OCI-M2 (cell line): ENCODE measurements around the gene PHF1.
A peak's percentile ranks its signal among the peaks of the same experiment; 100 is the strongest.

Experiments used
- DNase-seq: peaks from one replicate; lab custom pipeline; 2025; ENCODE audit not compliant: unreplicated experiment; lab: John Stamatoyannopoulos, UW

Gene PHF1

DNA sequence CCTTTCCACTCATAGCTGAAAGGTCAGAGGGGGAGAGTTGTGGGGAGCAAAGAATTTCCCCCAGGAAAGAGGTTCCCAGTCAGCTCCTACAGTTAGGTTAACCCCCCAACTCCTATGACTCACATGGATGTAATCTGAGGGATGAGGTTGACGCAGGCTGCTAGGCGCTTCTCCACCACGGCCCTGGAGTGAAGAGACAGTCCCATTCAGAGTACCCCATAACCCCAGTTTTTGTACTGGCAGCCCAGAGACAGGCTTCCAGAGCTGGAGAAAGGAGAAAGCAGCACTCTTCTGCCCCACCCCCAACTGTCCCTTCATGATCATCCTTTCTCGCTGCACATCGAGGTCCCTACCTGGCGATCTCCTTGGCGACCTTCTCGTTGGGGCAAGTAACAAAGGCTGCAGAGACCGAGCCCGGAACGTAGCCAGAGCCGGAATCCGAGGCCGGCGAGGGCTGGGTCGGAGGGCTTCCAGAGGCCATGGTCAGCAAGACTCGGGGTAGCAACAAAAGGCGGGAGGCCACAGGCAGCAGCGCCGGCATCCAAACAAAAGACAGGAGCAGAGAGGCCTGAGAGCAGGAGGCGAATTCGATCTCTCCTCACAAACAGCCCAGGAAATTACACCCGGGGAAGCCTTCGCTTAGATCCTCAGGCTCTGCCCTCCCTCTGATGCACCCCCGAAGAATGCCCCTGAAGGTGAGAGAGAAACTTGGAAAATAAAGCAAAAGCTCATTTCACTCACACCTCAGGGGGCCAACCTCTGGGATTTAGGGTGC lies 6.5 kb downstream of the PHF1 start:
- no peak for DNase-seq

DNA sequence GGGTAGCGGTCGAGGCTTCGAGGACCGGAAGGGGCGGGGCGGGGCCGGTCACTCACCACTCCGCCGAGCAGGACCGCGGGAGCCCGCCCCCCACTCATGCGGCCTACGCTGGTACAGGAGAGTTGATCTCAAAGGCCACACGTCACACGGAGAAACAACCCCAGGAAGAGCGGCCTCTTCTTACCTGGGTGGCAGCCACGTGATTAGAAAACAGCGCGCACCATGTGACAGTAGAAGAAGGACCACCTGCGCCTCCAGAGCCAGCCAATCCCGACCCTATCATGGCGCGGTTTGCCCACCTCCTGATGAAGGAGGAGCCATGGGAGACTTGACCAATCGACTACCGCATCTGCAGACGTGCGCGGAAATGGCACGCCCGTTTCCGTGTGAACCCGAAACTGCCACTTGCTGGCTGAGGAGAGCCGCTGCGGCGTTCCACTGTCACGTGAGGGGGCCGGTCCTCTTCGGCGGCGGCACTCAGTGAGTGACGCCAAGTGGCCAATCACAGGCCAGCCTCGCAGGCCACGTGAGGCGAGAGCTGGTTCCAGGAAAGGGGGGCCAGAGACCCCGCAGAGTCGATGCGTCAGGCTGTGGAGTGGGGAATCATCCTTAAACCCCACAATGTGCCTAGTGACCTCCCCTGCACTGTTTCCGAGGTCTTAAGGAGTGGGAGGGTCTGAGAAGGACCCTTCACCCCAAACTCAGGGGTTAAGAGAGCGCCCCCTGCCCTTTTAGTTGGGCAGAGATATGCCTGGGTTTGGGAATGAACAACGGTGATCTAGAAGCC lies 7.3 kb downstream of the PHF1 start, which contains the start of gene CUTA:
TSS of gene CUTA (minus strand) at position 205 of the 787 bp plus-strand sequence. CDS start at position 98, 107 bp downstream.
- peak; percentile 94 for DNase-seq

DNA sequence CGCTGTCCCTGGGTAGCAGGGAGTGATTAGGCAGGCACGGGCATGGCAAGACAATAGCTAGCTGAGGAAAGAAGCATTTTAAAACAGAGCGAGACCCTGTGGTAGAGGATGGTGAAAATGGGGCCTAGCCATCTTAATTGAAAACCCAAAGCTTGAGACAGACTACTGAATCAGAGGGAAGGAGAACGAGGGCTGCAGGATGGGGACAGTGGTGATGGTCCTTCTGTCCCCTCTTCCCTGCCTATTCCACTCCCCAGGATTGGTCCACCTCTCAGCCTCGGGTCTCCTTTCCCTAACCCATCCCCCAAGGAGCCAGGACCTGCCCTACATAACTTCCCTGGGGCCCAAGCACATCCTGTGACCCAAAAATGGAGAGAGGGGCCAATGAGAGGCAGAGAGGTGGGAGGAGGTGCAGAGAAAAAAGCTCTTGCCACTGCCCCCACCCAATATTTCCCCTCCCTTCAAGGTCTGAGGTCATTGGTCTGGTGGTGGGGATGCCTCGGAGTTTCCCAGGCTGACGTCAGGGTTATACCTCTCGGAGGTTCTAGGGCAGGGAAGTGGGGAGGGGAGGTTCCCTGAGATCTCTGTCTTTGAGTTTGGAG lies 8.0 kb downstream of the PHF1 start:
- DNase-seq = no peak

DNA sequence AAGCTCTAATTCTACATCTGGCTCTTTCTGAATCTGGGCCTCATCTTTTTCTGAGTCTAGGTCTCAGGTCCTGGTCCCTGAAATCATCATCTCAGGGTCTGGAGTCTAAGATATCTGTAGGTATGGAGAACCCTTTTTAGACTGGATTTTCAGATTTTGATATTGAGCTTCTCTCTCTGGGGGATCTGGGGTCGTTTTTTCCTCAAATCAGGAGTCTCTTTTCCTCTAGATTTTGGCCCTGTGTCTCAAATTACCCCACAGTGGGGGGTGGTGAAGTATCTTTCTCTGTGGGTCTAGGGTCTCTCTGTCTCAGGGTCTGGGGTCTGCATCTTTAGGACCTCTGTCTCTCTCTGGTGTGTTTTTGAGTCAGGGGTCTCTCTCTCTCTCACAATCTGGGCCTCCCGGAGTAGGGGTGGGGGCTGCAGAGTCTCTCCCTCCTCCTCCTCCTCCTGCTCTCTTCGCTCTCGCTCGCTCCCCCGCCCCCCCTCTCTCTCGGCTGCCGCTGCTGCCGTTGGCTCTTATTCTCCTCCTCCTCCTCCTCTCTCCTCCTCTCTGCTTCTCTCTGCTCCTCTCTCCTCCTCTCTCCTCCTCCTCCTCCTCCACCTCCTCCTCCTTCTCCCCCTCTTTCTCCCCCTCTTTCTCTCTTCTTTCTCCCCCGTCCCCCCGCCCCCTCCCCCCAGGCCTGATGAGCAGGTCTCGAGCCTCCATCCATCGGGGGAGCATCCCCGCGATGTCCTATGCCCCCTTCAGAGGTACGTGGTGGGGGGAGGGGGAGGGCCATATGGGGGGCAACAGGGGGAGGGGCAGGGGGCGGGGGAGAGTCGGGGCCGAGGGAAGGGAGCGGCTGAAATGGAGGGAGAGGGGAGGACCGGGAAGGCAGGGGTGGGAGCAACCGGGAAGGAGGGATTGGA lies 9.0 kb downstream of the PHF1 start, which contains the start of gene SYNGAP1:
TSS of gene SYNGAP1 (plus strand) at position 486 of the 911 bp plus-strand sequence. CDS start at position 686, 200 bp downstream.
- no peak for DNase-seq

DNA sequence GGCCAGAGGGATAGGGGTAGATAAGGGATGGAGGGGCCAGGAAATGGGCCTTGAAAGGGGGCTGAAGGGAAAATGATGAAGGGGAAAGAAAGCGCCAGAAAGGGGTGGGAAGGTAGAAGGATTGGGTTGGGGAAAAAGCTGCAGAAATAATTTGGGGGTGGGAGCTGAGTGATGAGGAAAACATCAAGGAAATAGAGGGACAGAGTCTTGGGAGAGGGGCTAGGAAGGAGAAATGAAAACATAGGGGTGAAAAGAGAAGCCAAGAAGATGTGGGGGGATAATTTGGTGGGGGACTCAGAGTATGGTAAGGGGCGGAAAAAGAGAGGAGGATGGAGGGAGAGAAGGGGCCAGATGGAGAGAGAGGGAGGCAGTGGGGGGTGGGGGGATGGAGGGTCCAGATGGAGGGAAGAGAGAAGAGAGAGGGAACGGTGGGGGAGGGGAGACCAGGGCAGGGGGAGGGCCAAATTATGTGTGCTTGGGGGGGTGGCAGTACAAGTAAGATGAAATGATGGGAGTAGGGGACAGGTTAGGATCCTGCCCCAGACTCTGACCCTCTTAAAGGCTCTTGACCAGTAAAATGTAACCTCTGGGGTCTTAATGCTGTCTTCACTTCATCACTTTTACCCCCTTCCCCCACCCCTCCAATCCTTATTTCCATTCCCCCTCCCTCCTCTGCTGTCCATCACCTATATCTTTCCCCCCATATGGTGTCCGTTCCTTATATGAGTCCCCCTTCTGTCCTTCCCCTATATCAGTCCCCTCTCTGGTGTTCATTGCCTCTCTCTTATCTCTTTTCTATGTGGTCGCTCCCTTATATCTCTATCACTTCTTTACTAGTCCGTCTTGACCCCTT lies 9.9 kb downstream of the PHF1 start:
- no peak for DNase-seq

DNA sequence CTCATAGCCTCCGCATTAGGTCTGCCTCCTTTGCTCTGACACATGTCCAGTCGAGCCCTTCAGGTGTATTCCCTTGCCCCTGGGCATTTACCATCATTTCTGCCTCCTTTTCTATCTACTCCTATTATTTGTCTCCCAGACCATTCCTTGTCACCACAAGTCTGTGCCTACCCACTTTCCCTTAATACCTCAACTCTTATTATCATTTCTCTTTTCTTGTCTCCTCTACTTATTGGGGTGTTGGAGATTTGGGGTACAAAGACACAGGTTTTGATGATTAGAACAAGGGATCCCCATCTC lies 10.5 kb downstream of the PHF1 start:
- DNase-seq = no peak

DNA sequence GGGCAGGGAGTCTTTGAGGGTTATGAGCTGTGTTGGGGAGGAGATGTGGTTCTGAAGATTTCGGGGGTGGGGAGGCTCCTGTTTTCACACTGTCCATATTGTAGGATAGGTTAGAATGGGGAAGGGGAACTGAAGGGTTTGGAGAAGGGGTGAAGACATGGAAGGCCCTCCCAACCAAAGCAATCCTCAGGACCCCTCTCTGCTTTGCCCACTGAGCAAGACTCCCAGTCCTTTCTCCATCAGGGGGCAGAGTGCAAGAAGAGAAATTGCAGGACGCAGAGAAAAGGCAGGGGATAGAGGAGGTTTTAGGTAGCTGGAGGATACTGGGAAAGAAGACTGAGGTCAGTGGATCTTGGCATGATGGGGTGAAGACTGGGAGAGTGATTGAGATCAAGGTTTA lies 13.0 kb downstream of the PHF1 start:
- DNase-seq = no peak

DNA sequence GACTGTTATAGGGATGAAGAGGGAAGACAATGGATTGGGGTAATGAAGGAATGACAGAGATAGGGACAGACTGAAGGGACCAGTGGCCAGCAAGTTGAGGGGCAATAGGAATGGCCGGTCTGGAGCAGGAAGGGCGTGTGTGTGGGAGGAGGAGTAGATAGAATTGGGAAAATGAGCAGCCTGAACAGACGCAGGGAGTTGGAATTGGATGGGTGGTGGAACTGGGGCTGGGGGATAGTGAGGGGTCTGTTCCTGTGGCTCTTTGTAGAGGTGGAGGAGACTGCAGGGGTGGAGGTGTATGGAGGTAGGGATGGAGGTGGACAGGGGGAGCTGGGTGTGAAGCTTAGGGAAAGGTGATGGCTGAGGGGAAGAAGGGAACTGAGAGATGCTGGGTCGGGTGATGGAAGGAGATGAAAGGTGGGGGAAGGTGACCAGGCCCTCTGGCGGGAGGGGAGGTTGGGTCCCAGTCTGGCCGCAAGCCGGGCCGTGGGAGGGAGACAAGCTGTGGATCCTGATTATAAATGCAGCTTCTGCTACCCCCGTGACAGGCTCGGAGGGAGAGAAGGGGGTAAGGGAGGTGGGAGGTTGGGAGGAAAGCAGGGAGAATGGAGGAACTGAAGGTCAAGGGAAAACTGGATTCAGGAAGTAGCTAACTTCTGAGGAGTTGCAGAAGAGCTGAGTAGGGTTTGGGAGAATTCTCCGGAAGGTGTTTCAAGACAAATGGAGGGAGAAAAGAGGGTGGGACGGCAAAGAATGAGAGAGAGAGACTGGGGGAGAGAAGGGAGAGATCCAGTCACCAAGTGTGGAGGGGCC lies 14.2 kb downstream of the PHF1 start:
- no peak for DNase-seq

DNA sequence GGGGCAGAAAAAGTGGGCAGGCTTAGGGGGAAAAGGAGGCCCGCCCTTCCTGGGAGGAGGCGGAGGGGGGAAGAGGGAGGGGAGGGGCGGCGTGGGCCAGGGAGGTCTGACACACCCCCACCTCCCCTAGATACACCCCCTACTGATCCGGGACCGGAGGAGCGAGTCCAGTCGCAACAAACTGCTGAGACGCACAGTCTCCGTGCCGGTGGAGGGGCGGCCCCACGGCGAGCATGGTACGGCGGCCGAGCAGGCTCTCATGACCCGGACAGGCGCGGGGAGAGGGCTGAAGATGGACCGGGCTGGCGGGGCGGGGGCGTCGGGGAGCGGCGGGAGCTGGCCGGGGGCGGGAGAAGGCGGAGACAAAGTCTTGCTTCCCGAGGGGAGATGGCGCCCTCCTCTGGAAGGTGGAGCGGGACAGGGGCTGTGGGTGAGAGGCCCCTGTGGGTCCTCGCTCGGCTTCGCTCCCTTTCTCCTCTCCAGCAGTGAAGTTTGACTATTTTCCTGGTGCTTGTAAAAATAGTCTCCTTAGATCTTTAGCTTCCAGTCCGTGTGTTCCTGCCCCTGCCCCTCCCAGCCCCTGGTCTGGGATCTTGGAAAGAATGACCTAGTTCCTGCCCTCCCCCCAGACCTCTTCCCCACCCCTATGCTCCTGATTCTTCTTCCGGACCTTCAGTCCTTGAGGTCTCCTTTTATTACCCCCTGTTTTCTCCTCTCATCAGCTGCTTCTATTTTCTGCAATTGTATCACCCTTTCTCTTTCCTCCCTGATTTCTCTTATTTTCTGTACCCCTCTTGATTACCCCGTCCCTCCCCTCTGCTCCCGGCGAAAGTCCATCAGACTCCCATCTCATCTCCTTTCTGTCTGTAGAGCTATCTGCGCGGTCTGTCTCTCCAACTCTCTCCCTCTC lies 15.1 kb downstream of the PHF1 start:
- DNase-seq = peak; percentile 74

DNA sequence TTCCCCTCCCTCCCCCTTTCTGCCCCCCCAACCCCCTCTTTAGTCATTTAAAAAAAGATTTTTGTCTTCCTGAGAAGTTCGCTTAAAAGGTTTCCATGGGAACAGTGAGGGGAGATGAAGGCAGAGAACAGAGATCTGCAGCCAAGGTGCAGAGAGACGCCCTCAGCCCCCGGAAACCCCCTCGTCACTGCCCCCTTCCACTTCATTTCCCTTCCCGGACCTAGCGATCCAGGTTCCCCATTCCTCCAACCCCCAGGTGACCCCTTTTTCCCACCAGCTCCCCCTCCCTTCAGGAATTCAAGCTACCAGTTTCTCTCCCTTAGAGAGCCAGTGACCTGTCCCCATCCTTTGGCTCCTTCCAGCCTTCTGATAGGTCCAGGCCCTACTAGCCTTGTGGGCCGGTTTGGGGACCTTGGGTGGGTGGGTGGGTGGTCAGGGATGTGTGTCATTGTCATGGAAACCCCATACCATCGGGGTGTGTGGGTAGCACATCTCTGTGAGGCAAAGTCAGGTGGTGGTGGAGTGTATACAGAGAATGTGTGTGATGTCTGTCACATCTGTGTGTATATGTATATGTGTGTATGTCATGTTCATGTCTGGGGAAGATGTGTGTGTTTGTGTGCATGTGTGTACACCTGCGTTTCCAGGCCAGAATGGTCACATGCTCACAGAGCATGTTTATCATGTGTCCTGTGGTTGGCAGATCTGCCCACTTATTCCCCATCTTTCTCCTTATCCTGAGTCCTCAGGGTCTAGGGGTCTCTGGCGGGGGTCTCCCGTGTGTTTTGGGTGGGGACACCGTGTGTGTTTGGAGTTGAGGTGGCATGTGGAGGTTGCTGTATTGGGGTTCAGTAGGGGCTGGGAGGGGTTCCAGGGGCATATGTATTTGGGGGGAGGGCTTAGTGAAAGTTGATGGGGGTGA lies 16.0 kb downstream of the PHF1 start:
- DNase-seq = no peak

DNA sequence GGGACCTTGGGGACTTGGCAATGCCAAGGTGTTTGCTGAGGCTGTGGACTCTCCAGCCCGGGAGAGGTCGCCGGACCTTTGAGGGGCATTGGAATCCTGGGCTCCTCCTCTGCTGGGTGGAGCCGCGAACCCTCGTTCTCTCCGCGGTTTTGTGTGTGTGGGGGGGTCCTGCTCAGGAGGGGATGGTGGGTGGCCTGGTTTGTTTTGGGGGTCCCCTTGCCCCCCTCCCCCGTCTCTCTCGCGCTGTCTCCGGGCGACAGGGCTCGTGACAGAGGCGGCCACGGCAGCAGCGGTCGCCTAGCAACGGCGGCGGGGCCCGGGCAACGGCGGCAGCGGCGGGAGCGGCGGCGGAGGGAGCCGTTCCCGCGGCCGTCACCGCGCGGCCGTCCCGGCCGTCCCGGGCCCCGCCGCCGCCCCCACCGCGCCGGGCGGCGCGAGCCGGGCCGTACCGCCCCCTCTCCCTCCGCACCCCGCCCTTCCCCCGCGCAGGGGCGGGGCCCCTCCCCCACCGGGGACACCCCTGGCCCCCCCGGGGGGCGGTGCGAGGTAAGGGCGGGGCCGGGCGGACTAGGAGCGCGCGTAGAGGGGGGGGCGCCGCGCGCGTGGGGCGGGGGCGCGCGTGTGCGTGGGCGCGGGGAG lies 16.9 kb downstream of the PHF1 start:
- no peak for DNase-seq

DNA sequence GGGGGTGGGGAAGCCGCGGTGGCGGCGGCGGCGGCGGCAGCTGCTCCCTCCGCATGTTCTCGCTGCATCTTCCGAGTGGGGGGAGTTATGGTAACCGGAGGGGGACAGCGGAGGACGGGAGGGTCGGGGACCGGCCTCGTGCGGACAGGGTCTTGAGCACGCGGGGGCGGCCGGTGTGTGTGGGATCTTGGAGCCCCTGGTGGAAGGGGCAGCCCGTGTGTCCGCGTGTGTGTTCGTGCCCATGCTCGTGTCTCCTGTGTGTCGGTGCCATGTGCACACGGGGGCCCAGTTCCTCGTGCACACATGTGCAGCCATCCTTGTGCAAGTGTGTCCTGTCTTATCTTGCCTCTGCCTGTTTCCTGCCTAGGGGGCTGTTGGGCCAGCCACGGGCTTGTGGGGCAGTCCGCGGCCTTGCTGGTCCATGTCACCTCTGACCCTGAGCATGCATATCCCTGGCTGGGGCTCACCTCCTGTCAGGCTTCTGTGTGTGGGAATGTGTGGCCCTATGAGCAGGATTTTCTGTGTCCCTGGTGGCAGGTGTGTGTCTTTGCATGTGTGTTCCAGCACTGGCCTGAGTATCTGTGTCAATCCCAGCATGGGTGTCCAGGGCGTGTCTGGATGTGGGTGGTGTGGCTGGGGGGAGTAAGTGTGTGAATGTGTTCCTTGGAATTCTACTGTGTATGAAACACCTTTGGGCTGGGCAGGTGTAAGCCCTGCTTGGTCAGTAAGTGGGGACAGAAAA lies 17.6 kb downstream of the PHF1 start:
- DNase-seq = no peak

DNA sequence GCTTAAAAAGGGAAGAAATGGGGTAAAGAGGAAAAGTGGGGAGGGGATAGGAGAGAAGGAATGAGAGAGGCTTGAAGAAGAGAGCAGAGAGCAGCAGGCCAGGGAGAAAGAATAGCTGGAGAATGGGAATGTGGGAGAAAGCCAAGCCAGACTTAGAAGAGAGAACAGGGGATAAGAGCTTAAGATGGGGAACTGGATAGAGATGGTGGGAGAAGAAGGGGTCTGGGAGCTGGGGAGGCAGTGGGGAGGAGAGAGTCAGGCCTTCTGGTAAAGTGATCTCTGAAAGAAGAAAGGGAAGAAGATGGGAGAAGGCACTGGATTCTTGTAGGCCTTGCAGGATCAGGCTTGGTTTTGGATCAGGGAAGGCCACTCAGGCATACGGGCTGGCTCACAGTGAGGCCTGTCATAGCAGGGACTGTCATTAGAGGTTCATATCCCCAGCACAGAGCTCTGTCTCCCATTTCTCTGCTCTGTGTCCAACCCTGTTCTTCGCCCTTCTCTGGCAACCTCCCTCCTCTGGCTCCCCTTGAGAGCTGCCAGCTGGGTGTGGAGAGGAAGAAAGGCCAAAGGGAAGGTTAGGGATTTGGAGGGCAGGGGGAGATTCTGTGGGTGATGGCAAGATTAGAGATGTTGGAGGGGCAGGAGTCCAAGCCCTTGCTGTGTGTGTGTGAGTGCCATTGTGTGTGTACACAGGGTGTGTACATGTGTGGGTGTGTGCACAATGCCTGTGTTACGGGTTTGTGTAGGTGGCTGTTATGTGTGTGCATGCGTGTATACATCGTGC lies 18.3 kb downstream of the PHF1 start:
- no peak for DNase-seq

DNA sequence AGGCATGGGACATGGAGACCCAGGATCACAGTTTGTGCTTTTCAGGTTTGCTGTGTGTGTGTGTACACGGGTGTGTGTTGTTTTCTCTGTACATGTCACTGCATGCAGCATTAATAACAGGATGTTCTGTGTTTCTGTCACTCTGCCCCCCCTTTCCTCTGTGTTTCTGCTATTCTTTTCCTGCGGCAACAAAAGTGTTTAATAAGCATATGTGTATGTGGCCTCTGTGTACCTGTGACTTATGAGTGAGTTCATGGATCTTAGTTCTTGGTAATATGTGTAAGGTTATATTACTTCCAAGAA lies 18.9 kb downstream of the PHF1 start:
- DNase-seq = no peak

DNA sequence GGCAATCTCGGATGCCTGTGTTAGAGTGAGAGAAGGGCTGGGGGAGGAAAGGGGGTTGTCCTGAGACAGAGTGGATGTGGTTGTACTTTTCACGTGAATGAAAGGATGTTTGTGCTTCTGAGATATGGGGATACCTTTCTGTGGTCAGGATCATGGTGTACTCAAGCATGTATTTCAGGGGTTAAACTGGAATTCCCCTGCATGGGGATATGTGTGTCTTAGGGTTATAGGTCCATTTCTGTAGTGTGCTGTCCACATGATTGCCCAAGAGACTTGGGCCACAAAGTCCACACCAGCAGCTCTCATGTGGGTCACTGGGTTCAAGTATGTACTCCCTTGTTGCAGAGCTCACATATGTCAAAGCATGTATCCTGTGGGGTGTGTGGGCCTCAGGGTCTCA lies 19.5 kb downstream of the PHF1 start:
- DNase-seq = no peak
